ENCODE data around the gene MRPS27.

The MRPS27 gene

GRCh38 chr5:72319976-72320752 is at the start of gene MRPS27, which contains the start of gene PTCD2:
Gene MRPS27, minus strand, starts transcription at chr5:72320240. Its CDS starts 19 bp downstream, at chr5:72320221.
Gene PTCD2, plus strand, starts transcription at chr5:72320373. Its CDS starts 10 bp downstream, at chr5:72320383.
- TF ChIP-seq ZFX (IDR thresholded peaks at IDR 0.05; ENCODE audit: borderline replicate concordance) (no peak), CTCF (IDR thresholded peaks at IDR 0.05) (peak; percentile 32)
- H3K27ac ChIP-seq = peak within 1 kb of the TSS; percentile 81

GRCh38 chr5:72369711-72370110 is 49.7 kb upstream of the MRPS27 start:
- TF ChIP-seq CTCF (IDR thresholded peaks at IDR 0.05) = no peak
- no peak for TF ChIP-seq ZFX (IDR thresholded peaks at IDR 0.05; ENCODE audit: borderline replicate concordance)
- no peak overlapping the region for H3K27ac ChIP-seq

GRCh38 chr5:72369301-72369700 is 49.3 kb upstream of the MRPS27 start:
- no peak overlapping the region for H3K27ac ChIP-seq
- TF ChIP-seq CTCF (IDR thresholded peaks at IDR 0.05) = no peak
- TF ChIP-seq ZFX (IDR thresholded peaks at IDR 0.05; ENCODE audit: borderline replicate concordance) = no peak

GRCh38 chr5:72368271-72368670 is 48.2 kb upstream of the MRPS27 start:
- TF ChIP-seq ZFX (IDR thresholded peaks at IDR 0.05; ENCODE audit: borderline replicate concordance) (no peak), CTCF (IDR thresholded peaks at IDR 0.05) (no peak)
- no peak overlapping the region for H3K27ac ChIP-seq

- TF ChIP-seq CTCF (IDR thresholded peaks at IDR 0.05) (peak; percentile 83), ZFX (IDR thresholded peaks at IDR 0.05; ENCODE audit: borderline replicate concordance) (no peak)
- no peak overlapping the region for H3K27ac ChIP-seq
Observed at GRCh38 chr5:72366324-72366976, 46.4 kb upstream of the MRPS27 start.

GRCh38 chr5:72364951-72365350 is 44.9 kb upstream of the MRPS27 start:
- TF ChIP-seq CTCF (IDR thresholded peaks at IDR 0.05) = no peak
- no peak for TF ChIP-seq ZFX (IDR thresholded peaks at IDR 0.05; ENCODE audit: borderline replicate concordance)
- H3K27ac ChIP-seq = no peak overlapping the region

GRCh38 chr5:72364171-72364570 is 44.1 kb upstream of the MRPS27 start:
- TF ChIP-seq CTCF (IDR thresholded peaks at IDR 0.05) = no peak
- TF ChIP-seq ZFX (IDR thresholded peaks at IDR 0.05; ENCODE audit: borderline replicate concordance) = no peak
- H3K27ac ChIP-seq = no peak overlapping the region

Data from 22Rv1 (cell line).